Uterus (tissue), 4 donors: ENCODE data around the gene RAB3GAP1. TPM values are rescaled to one million over a fixed set of nuclear protein-coding genes. Genes with fewer than 3 reads are reported as not detected.

ENCODE experiments used
- DNase-seq, 2 donors: peaks; one replicate each; pipeline ENCODE4 v3.0.0-alpha.2; 2019 to 2020
- H3K27ac ChIP-seq, 2 donors: fragments of 200-600 bp; sonication (generic); 1 replicate in 1 of 2; 2 replicates in 1 of 2; pipeline ENCODE4 v1.5.1; 2016 to 2018
- H3K27me3 ChIP-seq, 2 donors: fragments of 200-600 bp; sonication (generic); one replicate each; pipeline ENCODE4 v1.5.1; 2018 to 2019; ENCODE audit warnings: control low read depth in 1 of 2
- H3K36me3 ChIP-seq, 2 donors: fragments of 200-600 bp; sonication (generic); one replicate each; pipeline ENCODE4 v1.5.1; 2019; ENCODE audit warnings: control low read depth in 1 of 2
- H3K4me1 ChIP-seq, 2 donors: fragments of 200-600 bp; sonication (generic); one replicate each; pipeline ENCODE4 v1.5.1; 2018 to 2019; ENCODE audit warnings: control low read depth in 1 of 2
- H3K4me3 ChIP-seq, 2 donors: fragments of 200-600 bp; sonication (generic); 1 replicate in 1 of 2; 2 replicates in 1 of 2; pipeline ENCODE4 v1.5.1; 2018 to 2019; ENCODE audit warnings: mild to moderate bottlenecking in 1 of 2
- H3K9me3 ChIP-seq, 2 donors: fragments of 200-600 bp; sonication (generic); one replicate each; pipeline ENCODE4 v1.5.1; 2019; ENCODE audit warnings: control low read depth in 1 of 2
- CTCF ChIP-seq, 4 experiments: fragments of 200-600 bp in 2 of 4; fragments of 450-650 bp in 2 of 4; sonication (generic) in 2 of 4; IDR thresholded peaks; one replicate each; pipeline ENCODE4 v1.5.1; 2016 to 2019; ENCODE audit warnings: antibody characterized with exemption in 4 of 4, mild to moderate bottlenecking in 2 of 4, moderate library complexity in 1 of 4
- POLR2A ChIP-seq, 2 donors: fragments of 450-650 bp; IDR thresholded peaks; one replicate each; pipeline ENCODE4 v1.6.1; 2016; ENCODE audit warnings: antibody characterized with exemption in 2 of 2, mild to moderate bottlenecking in 1 of 2, moderate library complexity in 1 of 2
- intact Hi-C: fragments of 100-400 bp; cut with DNase I; formaldehyde crosslinking; loops from one replicate; pipeline ENCODE4 v1.15.1; 2023; ENCODE audit warnings: low total_unique reads
- total RNA-seq, 4 donors: library from RNA; depleted of rRNA in 3 of 4; stranded (reverse); fragments of >200 nt in 3 of 4; gene quantifications; one replicate each; pipeline versions ENCODE4 v1.1.0 to v1.2.4, GENCODE V29; 2014 to 2023
- donor health status: DM: yes; HTN: yes; CAD: no.

Gene RAB3GAP1
- total RNA-seq, 4 donors from 2014 or later, result 15.6 to 105 (median 47.8) TPM

- H3K27me3 ChIP-seq, result no peaks in the 10 kb centered on the region
- DNase-seq, result no peak
- no peak for TF ChIP-seq CTCF (IDR thresholded peaks at IDR 0.05)
- no peak for TF ChIP-seq POLR2A (IDR thresholded peaks at IDR 0.05)
- no peaks in the 10 kb centered on the region for H3K4me1 ChIP-seq
- H3K36me3 ChIP-seq, result no peaks in the 10 kb centered on the region
- H3K4me3 ChIP-seq, result no peak overlapping the region
- H3K27ac ChIP-seq, result no peak overlapping the region
- no peaks in the 10 kb centered on the region for H3K9me3 ChIP-seq
- intact Hi-C loops, result no loop called here
Observed at GRCh38 chr2:135043345-135043744, 8.7 kb upstream of the RAB3GAP1 start.

DNA sequence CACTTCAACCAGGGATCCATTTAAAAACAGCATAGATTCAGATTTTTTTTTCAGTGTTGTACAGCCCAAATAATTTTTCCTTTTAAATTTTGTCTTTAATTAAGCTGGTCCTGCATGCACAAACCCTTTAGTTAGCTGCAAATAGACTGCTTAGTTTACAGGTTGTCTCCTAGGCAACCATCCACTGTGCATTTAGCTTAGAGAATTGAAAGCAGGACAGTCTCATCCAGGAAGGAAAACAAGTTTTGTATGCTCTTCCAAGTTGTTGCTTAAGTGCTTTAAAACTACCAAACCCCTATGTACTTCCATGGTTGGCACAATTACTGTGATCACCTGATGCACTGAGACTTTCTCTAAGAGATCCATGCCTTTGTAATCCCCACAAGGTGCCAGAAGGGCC lies 4.8 kb upstream of the RAB3GAP1 start, which contains the start of gene MAP3K19:
Gene MAP3K19, minus strand, starts transcription at position 148 of the 400 bp plus-strand sequence. CDS start 22,800 bp downstream, outside the sequence.
- intact Hi-C loops, result no loop called here
- no peaks in the 10 kb centered on the region for H3K9me3 ChIP-seq
- DNase-seq, result no peak

DNA sequence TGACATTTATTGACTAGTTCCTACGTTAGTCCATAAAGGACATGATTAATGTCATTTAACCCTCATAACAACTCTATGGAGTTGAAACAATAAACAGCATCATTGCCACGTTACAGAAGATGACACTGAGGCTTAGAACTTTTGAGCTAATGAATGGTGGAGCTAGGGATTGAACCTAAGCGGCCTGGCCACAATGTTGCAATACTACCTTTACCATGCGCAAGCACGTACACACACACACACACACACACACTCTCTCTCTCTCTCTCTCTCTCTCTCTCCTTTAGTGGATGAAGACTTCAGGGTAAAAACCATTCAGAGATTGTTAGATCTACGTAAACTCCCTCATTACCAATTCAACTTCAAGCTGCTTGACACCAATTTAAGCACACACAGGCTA lies 4.0 kb upstream of the RAB3GAP1 start:
- H3K27me3 ChIP-seq, result no peaks in the 10 kb centered on the region
- TF ChIP-seq CTCF (IDR thresholded peaks at IDR 0.05), result no peak
- TF ChIP-seq POLR2A (IDR thresholded peaks at IDR 0.05), result no peak
- no peak for DNase-seq
- no peaks in the 10 kb centered on the region for H3K9me3 ChIP-seq
- intact Hi-C loops, result no loop called here
- no peak overlapping the region for H3K4me3 ChIP-seq
- no peaks in the 10 kb centered on the region for H3K4me1 ChIP-seq
- no peaks in the 10 kb centered on the region for H3K36me3 ChIP-seq
- H3K27ac ChIP-seq, result no peak overlapping the region

More for the DNA sequence above, 4.8 kb upstream of the RAB3GAP1 start, which contains the start of gene MAP3K19:
- Histone ChIP-seq H3K36me3 (no peaks in the 10 kb centered on the region), H3K4me1 (no peaks in the 10 kb centered on the region), H3K27me3 (no peaks in the 10 kb centered on the region), H3K27ac (no peak within 1 kb of the TSS), H3K4me3 (no peak within 1 kb of the TSS)
- TF ChIP-seq POLR2A (IDR thresholded peaks at IDR 0.05) (no peak), CTCF (IDR thresholded peaks at IDR 0.05) (no peak)

DNA sequence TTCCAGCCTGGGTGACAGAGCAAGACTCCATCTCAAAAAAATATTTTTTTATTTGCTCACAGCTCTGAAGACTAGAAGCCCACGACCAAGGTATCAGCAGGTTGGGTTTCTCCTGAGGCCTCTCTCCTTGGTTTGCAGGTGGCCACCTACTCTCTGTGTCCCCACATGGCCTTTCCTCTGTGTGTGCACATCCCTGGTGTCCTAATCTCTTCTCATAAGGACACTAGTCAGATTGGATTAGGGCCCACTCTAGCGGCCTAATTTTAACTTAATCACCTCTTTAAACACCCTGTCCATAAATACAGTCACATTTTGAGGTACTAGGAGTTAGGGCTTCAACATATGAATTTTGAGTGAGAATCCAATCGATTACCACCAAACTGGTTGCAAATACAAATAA lies 2.0 kb upstream of the RAB3GAP1 start:
- Histone ChIP-seq H3K27me3 (no peaks in the 10 kb centered on the region), H3K4me1 (peaks cover 4 to 18% of the 10 kb centered on the region in 2 donors), H3K27ac (no peak overlapping the region), H3K4me3 (no peak overlapping the region), H3K36me3 (no peaks in the 10 kb centered on the region), H3K9me3 (no peaks in the 10 kb centered on the region)
- no peak for TF ChIP-seq POLR2A (IDR thresholded peaks at IDR 0.05)
- TF ChIP-seq CTCF (IDR thresholded peaks at IDR 0.05), result no peak
- intact Hi-C loops, result no loop called here
- no peak for DNase-seq

GRCh38 chr2:135050684-135051083 lies 1.4 kb upstream of the RAB3GAP1 start:
- no peak overlapping the region for H3K27ac ChIP-seq
- H3K27me3 ChIP-seq, result no peaks in the 10 kb centered on the region
- H3K4me1 ChIP-seq, result peaks cover 4 to 18% of the 10 kb centered on the region in 2 donors
- no peak for DNase-seq
- intact Hi-C loops, result no loop called here
- H3K9me3 ChIP-seq, result no peaks in the 10 kb centered on the region
- H3K4me3 ChIP-seq, result no peak overlapping the region
- no peaks in the 10 kb centered on the region for H3K36me3 ChIP-seq
- no peak for TF ChIP-seq POLR2A (IDR thresholded peaks at IDR 0.05)
- TF ChIP-seq CTCF (IDR thresholded peaks at IDR 0.05), result no peak
